Left colon (tissue), 2 donors: ENCODE data around the gene ZNF100. TPM values are rescaled to one million over a fixed set of nuclear protein-coding genes. Genes with fewer than 3 reads are reported as not detected.
A peak's percentile ranks its signal among the peaks of the same experiment; 100 is the strongest.
"Not testable (repeated sequence)": the region's sequence is repeated elsewhere in the genome, so short reads cannot be mapped to it uniquely, and the experiment has no call there.

Experiments
- ATAC-seq: fragments of 200-7000 bp; cut with Tn5 transposase; one replicate; pipeline ENCODE4 v1.9.1; 2020; ENCODE audit warnings: mild to moderate bottlenecking, moderate library complexity
- DNase-seq, 2 donors: peaks; one replicate each; pipeline ENCODE4 v3.0.0-alpha.2; 2020
- intact Hi-C, 2 donors: fragments of 100-400 bp; cut with DNase I in 1 of 2; cut with micrococcal nuclease in 1 of 2; formaldehyde crosslinking; loops; one replicate each; pipeline versions ENCODE4 v1.11.2 to v1.14.0; 2022; cut with DNase I, micrococcal nuclease
- total RNA-seq, 2 donors: library from RNA; stranded (reverse); fragmentation: NEBNext Ultra II Directional; extraction: Animal tissue kit (Norgen Biotek cat#: 25700); gene quantifications; one replicate each; pipeline ENCODE4 v1.2.1, GENCODE V29; 2021
- donor health status: DM: no; HTN: no; CAD: no.
- donor health status: DM: yes; HTN: yes; CAD: no.

ZNF100 gene
- total RNA-seq, 2 donors from 2014 or later: 13.0 to 15.6 TPM

DNA sequence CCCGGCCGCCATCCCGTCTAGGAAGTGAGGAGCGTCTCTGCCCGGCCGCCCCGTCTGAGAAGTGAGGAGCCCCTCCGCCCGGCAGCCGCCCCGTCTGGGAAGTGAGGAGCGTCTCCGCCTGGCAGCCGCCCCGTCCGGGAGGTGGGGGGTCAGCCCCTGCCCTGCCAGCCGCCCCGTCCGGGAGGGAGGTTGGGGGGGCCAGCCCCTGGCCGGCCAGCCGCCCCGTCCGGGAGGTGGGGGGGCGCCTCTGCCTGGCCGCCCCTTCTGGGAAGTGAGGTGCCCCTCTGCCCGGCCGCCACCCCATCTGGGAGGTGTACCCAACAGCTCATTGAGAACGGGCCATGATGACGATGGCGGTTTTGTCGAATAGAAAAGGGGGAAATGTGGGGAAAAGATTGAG lies 59.5 kb downstream of the ZNF100 start:
- DNase-seq, intact Hi-C loops, ATAC-seq: not testable (repeated sequence)

DNA sequence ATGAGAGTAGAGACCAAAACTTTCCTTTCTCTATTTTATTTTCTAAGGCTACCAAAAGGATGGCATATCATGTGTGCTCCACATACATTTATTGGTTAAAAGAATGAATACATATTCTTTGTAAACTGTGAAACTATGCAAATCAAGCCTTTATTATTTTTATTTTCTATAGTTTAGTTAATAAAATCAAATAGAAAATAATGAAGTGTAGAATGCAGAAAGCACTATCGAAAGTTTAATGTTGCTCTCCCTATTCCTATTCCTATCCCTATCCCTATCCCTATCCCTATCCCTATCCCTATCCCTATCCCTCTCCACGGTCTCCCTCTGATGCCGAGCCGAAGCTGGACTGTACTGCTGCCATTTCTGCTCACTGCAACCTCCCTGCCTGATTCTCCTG lies 60.3 kb downstream of the ZNF100 start:
- DNase-seq: no peak
- intact Hi-C loops: no loop called here
- no peak for ATAC-seq

DNA sequence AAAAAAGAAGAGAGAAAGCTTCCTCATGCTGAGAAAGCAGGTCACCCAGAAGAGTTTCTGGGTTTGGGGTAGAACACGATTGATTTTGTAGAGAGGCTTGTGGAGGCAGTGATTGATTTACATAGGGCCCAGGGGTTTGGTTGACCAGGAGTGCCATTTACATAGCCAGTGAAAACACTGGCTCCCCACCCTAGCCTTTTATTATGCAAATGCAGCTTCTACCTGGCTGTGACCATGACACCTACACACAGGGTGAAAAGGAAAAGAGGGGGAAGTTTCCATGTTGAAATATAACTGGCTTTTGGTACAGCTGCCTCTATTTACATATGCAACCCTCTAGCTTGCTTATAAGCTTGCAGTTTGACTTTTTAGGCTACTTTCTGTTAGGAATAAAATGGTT lies 62.0 kb downstream of the ZNF100 start:
- DNase-seq (no peak), ATAC-seq (no peak)
- intact Hi-C loops: no loop called here

DNA sequence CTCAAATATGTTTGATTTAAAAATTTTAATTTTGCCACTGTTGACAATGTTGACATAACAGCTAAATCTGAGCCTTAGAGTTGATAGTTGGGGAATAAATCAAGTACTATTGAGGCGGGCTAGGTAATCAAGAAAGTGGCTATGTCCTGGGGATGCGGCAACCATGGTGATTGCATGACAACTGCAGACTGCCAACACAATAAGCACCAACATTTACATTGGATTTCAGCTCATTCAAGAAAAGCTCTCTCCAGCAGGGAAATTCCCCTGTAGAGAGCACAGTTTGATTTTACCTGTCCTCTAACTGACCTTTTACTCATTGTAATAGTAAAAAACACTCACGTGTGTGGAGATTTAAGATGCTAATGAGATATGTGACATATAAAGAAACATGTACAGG lies 63.1 kb downstream of the ZNF100 start:
- DNase-seq (no peak), ATAC-seq (no peak)
- intact Hi-C loops: no loop called here

DNA sequence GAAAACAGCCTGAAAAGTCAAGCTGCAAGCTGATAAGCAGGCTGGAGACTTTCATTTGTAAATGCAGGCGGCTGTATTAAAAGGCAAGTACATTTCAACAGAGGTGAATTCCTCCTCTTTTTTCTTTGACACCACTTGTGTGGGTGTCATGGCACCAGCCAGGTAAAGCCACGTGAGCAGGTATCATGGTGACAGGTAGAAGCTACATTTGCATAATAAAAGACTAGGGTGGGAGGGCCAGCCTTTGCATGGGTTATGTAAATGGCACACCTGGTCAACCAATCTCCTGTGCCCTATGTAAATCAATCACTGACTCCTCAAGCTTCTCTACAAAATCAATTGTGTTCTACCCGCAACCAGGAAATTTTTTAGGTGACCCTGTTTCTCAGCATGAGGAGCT lies 68.2 kb downstream of the ZNF100 start:
- no peak for DNase-seq
- ATAC-seq: peak; percentile 29
- intact Hi-C loops: no loop called here

DNA sequence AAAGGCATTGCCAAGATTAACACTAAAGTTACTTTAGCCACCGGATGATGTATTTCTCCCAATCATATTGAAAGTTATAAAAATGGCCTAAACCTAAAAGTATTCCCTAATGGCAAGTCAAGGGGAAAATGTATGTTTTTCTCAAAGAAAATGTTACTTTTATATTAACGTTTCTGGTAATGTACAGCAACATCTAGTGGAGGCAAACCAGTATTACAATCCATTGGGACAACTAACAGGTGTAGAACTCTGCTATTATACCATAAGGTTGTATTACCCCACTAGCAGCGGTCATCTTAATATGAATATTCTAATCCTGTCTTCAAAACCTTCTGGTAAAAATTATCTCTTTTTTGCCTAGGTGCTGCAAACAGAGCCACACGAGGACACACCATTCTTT lies 69.2 kb downstream of the ZNF100 start:
- ATAC-seq (peak; percentile 67), DNase-seq (no peak)
- intact Hi-C loops: no loop called here

DNA sequence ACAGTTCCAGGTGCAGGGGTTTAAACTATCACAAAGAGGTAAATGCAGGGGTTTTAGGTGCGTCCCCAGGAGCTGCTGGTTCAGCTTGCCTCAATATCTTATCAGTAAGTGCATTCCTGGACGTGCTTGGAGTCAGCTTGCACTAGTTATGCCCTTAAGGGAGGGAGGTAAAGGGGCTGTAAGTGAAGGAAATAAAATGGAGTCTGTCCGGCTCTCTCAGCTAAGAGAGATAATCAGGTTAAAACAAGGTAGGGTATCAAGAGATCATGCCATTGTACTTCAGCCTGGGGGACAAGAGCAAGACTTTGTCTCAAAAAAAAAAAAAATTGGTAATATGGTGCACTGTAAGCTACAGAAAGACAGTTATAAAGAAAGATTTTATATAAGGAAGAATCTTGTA lies 69.7 kb downstream of the ZNF100 start:
- intact Hi-C loops: no loop called here
- ATAC-seq: no peak
- no peak for DNase-seq

DNA sequence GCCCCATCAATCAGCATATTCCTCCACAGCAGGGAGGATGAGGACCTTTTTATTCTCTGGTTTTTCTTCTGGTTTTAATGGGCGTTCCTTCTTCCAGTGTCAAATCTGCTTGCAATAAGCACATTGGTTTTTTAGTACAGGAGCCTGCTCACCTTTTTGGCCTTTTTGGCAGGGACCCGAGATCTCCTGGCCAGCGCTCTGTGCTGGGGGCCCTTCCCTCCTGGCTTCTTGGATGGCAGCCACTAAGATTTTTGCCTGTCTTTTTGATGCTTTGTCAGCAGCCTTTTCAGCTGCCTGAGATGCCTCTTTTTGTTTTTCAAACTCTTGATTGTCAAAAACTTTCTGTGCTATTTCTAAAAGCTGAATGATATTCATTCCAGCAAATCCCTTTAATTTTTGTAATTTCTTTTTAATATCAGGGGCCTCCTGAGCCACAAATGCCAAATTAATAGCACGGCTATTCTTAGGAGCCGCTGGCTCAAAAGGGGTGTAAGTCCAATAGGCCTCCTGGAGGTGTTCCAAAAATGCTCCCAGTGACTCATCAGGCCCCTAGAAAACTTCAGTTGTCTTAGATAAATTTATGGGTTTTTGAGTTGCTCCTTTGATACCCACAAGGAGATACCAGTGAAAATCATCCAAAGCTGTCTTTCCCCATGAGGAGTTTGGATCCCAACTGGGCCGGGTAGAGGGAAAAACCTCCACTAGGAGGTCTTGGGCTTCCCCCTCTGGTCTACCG lies 73.0 kb downstream of the ZNF100 start:
- intact Hi-C loops: no loop called here
- no peak for ATAC-seq
- DNase-seq: no peak

DNA sequence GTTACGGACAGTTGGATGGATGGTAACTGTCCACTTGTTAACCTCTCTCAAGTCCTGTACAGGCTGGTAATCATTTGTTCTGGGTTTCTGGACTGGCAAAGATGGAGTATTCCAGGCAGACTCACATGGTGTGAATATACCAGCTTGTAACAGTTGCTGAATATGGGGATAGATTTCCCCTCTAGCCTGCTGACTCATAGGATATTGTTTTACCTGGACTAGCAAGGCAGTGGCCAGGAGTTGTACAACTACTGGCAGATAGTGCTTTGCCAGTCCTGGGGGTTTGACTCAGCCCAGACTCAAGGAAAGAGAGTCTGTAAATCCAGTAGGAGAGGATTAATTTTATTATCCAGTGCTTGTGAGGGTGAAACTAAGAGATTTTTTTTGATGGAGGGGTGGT lies 74.0 kb downstream of the ZNF100 start:
- DNase-seq: no peak
- intact Hi-C loops: no loop called here
- ATAC-seq: no peak

DNA sequence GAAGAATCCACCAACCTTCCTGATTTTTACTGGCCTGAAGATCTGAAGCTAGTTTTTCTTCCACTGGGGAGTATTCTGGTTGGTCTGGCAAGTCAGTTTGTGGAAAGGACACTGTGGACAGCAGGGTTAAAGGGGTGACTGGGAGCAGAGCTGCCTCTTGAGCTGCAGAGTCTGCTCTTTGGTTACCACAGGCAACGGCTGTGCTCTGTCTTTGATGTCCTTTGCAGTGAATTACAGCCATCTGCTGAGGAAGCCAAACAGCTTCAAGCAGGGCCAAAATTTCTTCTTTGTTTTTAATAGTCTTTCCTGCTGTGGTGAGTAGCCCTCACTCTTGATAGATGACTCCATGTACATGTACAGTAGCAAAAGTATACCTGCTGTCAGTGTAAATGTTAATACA lies 75.7 kb downstream of the ZNF100 start:
- ATAC-seq (no peak), DNase-seq (no peak)
- intact Hi-C loops: no loop called here

DNA sequence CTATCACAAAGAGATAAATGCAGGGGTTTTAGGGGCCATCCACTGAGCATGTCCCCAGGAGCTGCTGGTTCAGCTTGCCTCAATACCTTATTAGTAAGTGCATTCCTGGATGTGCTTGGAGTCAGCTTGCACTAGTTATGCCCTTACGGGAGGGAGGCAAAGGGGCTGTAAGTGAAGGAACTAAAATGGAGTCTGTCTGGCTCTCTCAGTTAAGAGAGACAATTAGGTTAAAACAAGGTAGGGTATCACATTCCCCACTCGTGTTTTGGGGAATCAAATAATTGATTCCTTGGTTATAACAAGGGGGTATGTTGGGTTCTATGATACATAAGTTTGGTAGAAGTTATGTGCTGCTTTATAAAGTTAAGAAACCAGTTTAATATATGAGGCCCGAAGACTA lies 78.9 kb downstream of the ZNF100 start:
- ATAC-seq: no peak
- intact Hi-C loops: no loop called here
- no peak for DNase-seq

DNA sequence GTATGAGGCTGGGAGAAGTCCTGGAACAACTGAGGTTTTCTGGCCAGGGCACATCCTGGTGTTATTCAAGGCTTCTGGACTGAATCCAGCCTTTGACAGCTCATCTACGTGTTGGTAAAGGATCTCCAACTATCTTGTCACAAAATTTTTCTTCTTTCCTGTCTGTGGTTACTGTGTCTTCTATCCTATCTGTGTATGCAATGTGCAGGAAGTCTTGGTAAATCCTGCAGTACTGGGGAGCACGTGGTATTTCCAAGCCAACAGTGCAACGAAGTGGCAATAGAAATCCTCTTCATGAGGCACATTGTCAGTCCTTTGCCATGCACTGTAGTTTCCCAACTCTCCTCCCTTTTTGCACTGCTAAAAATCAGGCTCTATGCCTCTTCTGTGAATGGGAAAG lies 86.7 kb downstream of the ZNF100 start:
- intact Hi-C loops: no loop called here
- no peak for DNase-seq
- ATAC-seq: no peak

DNA sequence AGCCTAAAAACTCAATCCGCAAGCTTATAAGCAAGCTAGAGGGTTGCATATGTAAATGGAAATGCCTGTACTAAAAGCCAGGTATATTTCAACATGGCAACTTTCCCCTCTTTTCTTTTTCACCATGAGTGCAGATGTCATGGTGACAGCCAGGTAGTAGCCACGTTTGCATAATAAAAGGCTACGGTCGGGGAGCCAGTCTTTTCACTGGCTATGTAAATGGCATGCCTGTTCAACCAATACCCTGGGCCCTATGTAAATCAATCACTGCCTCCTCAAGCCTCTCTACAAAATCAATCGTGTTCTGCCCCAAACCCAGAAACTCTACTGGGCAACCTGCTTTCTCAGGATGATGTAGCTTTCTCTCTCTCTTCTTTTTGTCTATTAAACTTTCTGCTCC lies 87.4 kb downstream of the ZNF100 start:
- no peak for DNase-seq
- intact Hi-C loops: no loop called here
- no peak for ATAC-seq

DNA sequence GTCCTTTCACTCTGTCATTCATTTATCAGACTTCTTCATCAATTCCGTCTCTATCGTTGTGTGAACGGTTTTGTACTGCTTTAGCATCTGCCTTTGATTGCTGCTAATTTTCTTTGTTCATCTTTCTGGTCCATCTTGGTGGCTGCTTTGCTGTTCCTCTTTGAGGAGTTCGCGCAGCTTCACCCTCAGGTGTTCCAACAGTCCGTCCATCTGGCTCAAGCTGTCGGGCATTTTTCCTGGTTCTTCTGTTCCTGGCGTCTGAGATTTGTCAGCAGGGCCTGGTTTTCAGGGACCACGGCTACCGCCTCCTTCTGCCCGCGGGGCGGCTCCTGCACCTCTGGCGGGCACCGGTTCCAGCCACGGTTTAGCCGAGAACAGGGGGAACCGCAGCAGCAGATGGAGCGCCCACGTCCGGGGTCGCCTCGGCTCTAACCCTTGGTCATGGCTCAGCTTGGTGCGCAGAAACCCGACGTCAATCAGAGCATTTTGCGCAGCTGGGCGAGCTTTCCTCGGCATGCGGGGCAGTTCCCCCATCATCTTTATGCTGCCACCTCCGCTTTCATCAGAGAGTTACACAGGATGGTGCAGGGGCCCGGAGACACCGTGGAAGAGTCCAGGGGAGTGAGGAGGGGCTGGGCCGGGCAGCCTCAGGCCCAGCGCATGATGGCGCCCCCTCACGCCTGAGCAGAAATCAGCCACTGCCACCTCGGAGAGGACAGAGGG lies 89.5 kb downstream of the ZNF100 start:
- no peak for ATAC-seq
- no peak for DNase-seq
- intact Hi-C loops: no loop called here

DNA sequence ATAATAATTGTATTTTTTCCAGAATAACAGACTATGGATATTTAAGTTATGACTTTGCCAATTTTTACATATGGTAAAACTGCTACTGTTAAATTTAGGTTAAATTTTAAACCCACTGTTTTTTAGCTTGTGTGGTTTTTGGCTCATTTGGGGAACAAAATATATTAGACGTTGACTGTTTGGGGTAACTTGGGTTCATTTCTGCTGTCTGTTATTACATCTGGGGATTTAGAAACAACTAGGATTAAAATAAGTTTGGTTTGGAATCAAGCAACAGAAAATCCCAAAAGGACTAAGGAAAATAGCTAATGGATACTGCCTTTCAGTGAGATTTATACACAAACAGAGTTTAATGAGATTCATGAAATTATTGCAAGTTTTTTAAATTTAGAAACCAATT lies 92.9 kb downstream of the ZNF100 start:
- ATAC-seq: no peak

DNA sequence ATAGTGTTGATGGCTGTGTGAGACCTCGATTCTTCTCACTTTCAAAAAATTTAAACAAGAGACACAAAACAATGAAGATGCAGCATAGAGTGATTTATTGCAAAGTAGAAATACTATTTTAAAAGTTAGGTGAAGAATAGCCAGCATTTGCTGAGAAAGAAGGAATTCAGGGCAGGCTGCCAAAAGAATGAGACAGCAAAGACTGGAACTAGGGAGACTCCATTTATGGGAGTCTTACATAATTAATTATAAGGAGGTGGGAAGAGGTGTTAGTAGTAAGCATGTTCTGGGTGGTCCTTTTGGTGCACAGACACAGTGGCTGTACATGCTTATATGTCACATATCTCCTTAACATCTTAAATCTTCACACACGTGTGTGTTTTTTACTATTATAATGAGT lies 93.9 kb downstream of the ZNF100 start:
- DNase-seq, ATAC-seq, intact Hi-C loops: not testable (repeated sequence)

More for the DNA sequence above, 92.9 kb downstream of the ZNF100 start:
- intact Hi-C loops: no loop called here
- no peak for DNase-seq

Other genes with a start within 250 kb of the ZNF100 start
- 10 to 100 TPM; 10.1 to 11.7 TPM for gene ZNF43, start 68.6 kb upstream of the ZNF100 start, total RNA-seq
- 1 to 10 TPM in 1 of 2 donors, under 1 TPM in 1; 0.61 to 3.4 TPM for gene ZNF208, start 243.4 kb upstream of the ZNF100 start, total RNA-seq